Parathyroid adenoma (tissue), 2 donors: ENCODE measurements around the gene ZNF276.

Experiments
- H2AFZ ChIP-seq: fragments of 300-600 bp; sonication (generic); one replicate; pipeline ENCODE4 v1.7.0; 2017; ENCODE audit warnings: antibody characterized with exemption, mild to moderate bottlenecking
- H3K27ac ChIP-seq: fragments of 300-600 bp; sonication (generic); one replicate; pipeline ENCODE4 v1.7.0; 2017
- H3K27me3 ChIP-seq: fragments of 300-600 bp; sonication (generic); one replicate; pipeline ENCODE4 v1.7.0; 2017; ENCODE audit warnings: low read length; ENCODE audit not compliant: control insufficient read depth, insufficient read depth
- H3K36me3 ChIP-seq: fragments of 300-600 bp; sonication (generic); one replicate; pipeline ENCODE4 v1.7.0; 2017; ENCODE audit warnings: low read length; ENCODE audit not compliant: control insufficient read depth, insufficient read depth
- H3K4me1 ChIP-seq: fragments of 300-600 bp; sonication (generic); one replicate; pipeline ENCODE4 v1.7.0; 2017; ENCODE audit warnings: control low read depth
- H3K4me2 ChIP-seq: fragments of 300-600 bp; sonication (generic); one replicate; pipeline ENCODE4 v1.7.0; 2017; ENCODE audit warnings: low read length
- H3K4me3 ChIP-seq: fragments of 300-600 bp; sonication (generic); one replicate; pipeline ENCODE4 v1.7.0; 2017; ENCODE audit warnings: low read depth, low read length
- H3K79me2 ChIP-seq: fragments of 300-600 bp; sonication (generic); one replicate; pipeline ENCODE4 v1.7.0; 2017; ENCODE audit warnings: control low read depth
- H3K9ac ChIP-seq: fragments of 300-600 bp; sonication (generic); one replicate; pipeline ENCODE4 v1.7.0; 2017; ENCODE audit warnings: mild to moderate bottlenecking
- H3K9me3 ChIP-seq: fragments of 300-600 bp; sonication (generic); one replicate; pipeline ENCODE4 v1.7.0; 2017; ENCODE audit warnings: low read length; ENCODE audit not compliant: control insufficient read depth
- CTCF ChIP-seq: fragments of 300-600 bp; sonication (generic); IDR thresholded peaks from one replicate; pipeline ENCODE4 v1.7.0; 2017; ENCODE audit warnings: antibody characterized with exemption, mild to moderate bottlenecking
- donor health status: primary hyperparathyroidism.

The ZNF276 gene

GRCh38 chr16:89748921-89749320 is 27.6 kb downstream of the ZNF276 start:
- TF ChIP-seq CTCF, result no peak
- Histone ChIP-seq H3K4me1 (no peaks in the 10 kb centered on the region), H3K4me2 (no peak overlapping the region), H3K27me3 (no peaks in the 10 kb centered on the region), H3K4me3 (no peak overlapping the region), H2AFZ (no peak overlapping the region), H3K79me2 (no peaks in the 10 kb centered on the region), H3K27ac (no peak overlapping the region), H3K9me3 (no peaks in the 10 kb centered on the region), H3K36me3 (no peaks in the 10 kb centered on the region), H3K9ac (no peak overlapping the region)

DNA sequence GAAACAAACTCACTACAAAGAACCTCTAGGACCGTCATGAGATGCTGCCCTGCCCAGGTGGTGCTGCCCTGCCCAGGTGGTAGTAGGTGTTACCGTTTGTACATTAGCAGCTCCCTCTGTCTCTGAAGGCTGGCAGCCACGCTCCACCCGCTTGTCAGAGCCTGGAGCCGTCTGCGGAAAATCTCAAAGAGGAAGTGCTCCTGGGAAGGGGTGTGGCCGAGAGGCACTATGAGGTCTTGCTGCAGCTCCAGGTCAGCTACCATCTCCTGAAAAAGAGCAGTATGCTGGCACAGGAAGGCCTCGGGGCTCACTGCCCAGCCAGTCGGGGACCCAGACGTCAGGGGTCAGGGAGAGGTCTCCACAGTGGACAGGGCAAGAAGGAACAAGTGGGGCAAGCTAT is 28.3 kb downstream of the ZNF276 start:
- no peak overlapping the region for H3K27ac ChIP-seq
- H3K4me1 ChIP-seq, result no peaks in the 10 kb centered on the region
- H2AFZ ChIP-seq, result no peak overlapping the region
- H3K4me2 ChIP-seq, result no peak overlapping the region
- no peaks in the 10 kb centered on the region for H3K36me3 ChIP-seq
- H3K4me3 ChIP-seq, result no peak overlapping the region
- H3K79me2 ChIP-seq, result no peaks in the 10 kb centered on the region
- H3K9me3 ChIP-seq, result no peaks in the 10 kb centered on the region
- no peak overlapping the region for H3K9ac ChIP-seq
- no peak for TF ChIP-seq CTCF
- no peaks in the 10 kb centered on the region for H3K27me3 ChIP-seq

- H3K9ac ChIP-seq, result no peak overlapping the region
- H3K4me1 ChIP-seq, result no peaks in the 10 kb centered on the region
- H2AFZ ChIP-seq, result no peak overlapping the region
Measured at GRCh38 chr16:89759746-89760340, 38.5 kb downstream of the ZNF276 start.

DNA sequence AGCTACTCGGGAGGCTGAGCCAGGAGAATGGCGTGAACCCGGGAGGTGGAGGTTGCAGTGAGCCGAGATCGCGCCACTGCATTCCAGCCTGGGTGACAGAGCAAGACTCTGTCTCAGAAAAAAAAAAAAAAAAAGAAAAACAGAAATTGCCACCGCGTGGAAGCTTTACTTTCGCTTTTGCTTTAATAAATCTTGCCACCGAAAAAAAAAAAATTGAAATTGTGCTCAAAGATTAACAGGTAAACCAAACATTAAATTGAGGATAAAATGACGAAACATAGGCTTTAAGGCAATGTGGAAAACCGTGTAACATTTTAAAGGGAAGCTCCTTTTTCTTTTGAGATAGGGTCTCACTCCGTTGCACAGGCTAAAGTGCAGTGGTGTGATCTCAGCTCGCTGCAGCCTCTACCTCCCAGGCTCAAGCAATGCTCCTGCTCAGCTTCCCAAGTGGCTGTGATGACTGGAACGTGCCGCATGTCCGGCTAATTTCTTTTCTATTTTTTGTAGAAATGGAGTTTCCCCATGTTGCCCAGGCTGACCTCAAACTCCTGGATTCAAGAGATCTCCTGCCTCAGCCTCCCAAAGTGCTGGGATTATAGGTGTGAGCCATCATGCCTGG is 40.1 kb downstream of the ZNF276 start:
- Histone ChIP-seq H3K36me3 (no peaks in the 10 kb centered on the region), H3K27me3 (no peaks in the 10 kb centered on the region), H3K4me3 (no peak overlapping the region), H3K4me1 (no peaks in the 10 kb centered on the region), H3K9me3 (no peaks in the 10 kb centered on the region), H3K27ac (no peak overlapping the region), H3K79me2 (no peaks in the 10 kb centered on the region), H3K4me2 (no peak overlapping the region), H2AFZ (no peak overlapping the region), H3K9ac (no peak overlapping the region)
- no peak for TF ChIP-seq CTCF

More at GRCh38 chr16:89759746-89760340, 38.5 kb downstream of the ZNF276 start:
- H3K36me3 ChIP-seq, result no peaks in the 10 kb centered on the region
- no peak overlapping the region for H3K4me2 ChIP-seq
- H3K27ac ChIP-seq, result no peak overlapping the region
- no peaks in the 10 kb centered on the region for H3K27me3 ChIP-seq
- no peaks in the 10 kb centered on the region for H3K79me2 ChIP-seq
- H3K4me3 ChIP-seq, result no peak overlapping the region
- TF ChIP-seq CTCF, result no peak
- no peaks in the 10 kb centered on the region for H3K9me3 ChIP-seq

- Histone ChIP-seq H3K4me3 (no peak overlapping the region), H3K79me2 (no peaks in the 10 kb centered on the region), H3K9ac (no peak overlapping the region), H2AFZ (no peak overlapping the region), H3K27ac (no peak overlapping the region), H3K27me3 (no peaks in the 10 kb centered on the region), H3K4me1 (no peaks in the 10 kb centered on the region), H3K9me3 (no peaks in the 10 kb centered on the region), H3K36me3 (no peaks in the 10 kb centered on the region), H3K4me2 (no peak overlapping the region)
- no peak for TF ChIP-seq CTCF
Measured at GRCh38 chr16:89764711-89765201, 43.4 kb downstream of the ZNF276 start.
